Activated naive CD8-positive, alpha-beta T cell treated with anti-CD3 and anti-CD28 coated beads, Interleukin-2, amount 10 ng/mL, durations not matched to agents 7 days and 5 days (primary cell): ENCODE measurements around the gene ARHGAP22. TPM values are rescaled to one million over a fixed set of nuclear protein-coding genes. Genes with fewer than 3 reads are reported as not detected.

ENCODE experiments used
- ATAC-seq: fragments of 150-1000 bp; cut with Tn5 transposase; one replicate; pipeline ENCODE4 v1.10.0; 2021; ENCODE audit warnings: low read depth, moderate library complexity
- POLR2A ChIA-PET: fragments of 350-600 bp; sonication (Branson Sonifier 250); formaldehyde crosslinking; loops from one replicate; lab custom pipeline; 2021; ENCODE audit warnings: antibody characterized with exemption; lab: Charles Lee
- DNase-seq: peaks from one replicate; pipeline ENCODE4 v3.0.0; 2021
- H3K27ac Mint-ChIP-seq: one replicate; pipeline ENCODE4 v1.8.0; 2022; ENCODE audit warnings: mild to moderate bottlenecking, mixed read lengths
- H3K27me3 Mint-ChIP-seq: one replicate; pipeline ENCODE4 v1.8.0; 2022; ENCODE audit warnings: mild to moderate bottlenecking, moderate library complexity, mixed read lengths
- H3K36me3 Mint-ChIP-seq: one replicate; pipeline ENCODE4 v1.8.0; 2021; ENCODE audit warnings: mild to moderate bottlenecking, mixed read lengths
- H3K4me1 Mint-ChIP-seq: one replicate; pipeline ENCODE4 v1.8.0; 2021; ENCODE audit warnings: mixed read lengths
- H3K4me3 Mint-ChIP-seq: one replicate; pipeline ENCODE4 v1.8.0; 2022; ENCODE audit warnings: mild to moderate bottlenecking, moderate library complexity, mixed read lengths
- H3K9me3 Mint-ChIP-seq: one replicate; pipeline ENCODE4 v1.8.0; 2021; ENCODE audit warnings: mixed read lengths
- total RNA-seq, 2 experiments: library from RNA; stranded (reverse); gene quantifications; one replicate each; pipeline ENCODE4 v1.2.3, GENCODE V29; 2021

Gene ARHGAP22
- total RNA-seq, 2 experiments from 2014 or later: 0.26 to 0.30 TPM

DNA sequence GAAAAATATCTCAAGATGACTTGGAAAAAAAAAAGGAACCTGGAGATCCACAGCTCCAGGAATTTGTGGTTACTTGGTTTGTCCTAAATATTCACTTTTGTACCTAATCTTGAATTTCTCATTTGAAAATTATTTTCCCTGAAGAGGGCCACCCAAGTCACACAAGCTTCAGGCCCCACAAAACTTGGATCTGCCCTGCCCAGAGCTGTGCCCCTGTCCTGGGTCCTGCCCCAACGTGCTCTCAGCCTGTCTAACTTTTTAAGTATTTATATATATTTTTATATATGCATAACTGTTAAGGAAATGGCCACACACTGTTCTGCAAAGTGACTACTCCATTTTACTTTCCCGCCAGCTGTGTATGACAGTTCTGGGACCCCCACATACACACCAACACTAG is 123.5 kb downstream of the ARHGAP22 start:
- ATAC-seq (no peak), DNase-seq (no peak)
- Mint-ChIP-seq H3K27me3 (peaks cover 49% of the 10 kb centered on the region), H3K4me1 (no peaks in the 10 kb centered on the region), H3K27ac (no peak overlapping the region), H3K9me3 (no peaks in the 10 kb centered on the region), H3K4me3 (no peak overlapping the region), H3K36me3 (no peaks in the 10 kb centered on the region)
- POLR2A ChIA-PET: no interaction called here

DNA sequence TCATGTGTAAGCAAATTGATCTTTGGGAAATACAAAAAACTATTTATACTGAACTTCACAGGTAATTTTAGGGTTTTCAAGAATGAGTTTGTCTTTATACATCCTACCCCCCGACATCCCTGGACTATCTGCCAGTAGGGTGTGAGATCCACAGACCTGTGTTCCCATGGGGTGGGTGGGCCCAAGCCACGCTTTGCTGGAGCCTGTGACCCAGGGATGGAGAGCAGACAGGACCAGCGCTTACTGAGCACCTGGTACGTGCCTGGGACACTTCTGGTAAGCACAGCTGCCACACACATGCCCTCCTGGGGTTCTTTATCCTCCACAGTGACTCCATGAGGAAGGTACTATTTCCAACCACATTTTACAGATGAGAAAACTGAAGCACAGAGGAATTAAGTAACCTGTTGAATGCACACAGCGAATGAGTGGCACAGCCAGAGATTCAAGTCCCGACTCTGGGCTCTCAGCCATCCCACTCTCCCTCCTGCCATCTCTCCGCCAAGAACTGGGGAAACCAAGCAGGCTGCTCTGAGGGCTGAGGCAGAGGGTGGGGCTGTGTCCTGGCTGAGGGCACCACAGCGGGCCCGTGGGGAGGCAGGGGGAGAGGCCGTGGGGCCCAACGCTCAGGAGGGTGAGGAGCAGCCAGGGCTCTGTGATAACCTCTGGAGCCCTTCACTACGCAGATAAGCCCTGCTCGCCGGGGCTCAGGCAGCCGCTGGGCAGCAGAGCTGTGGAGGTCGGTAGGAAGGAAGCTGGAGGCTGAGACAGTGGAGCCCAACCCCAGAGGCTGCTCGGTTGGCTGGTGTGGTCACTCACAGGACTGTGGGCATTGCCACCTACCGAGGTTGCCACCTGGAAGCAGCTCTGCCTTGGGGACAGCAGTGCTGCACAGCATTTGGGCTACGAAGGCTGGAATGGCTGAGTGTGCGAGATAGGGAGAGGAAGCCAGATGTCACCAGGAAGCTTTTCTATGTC is 124.2 kb downstream of the ARHGAP22 start:
- Mint-ChIP-seq H3K27me3 (peaks cover 50% of the 10 kb centered on the region), H3K36me3 (no peaks in the 10 kb centered on the region), H3K9me3 (no peaks in the 10 kb centered on the region), H3K4me1 (no peaks in the 10 kb centered on the region), H3K27ac (no peak overlapping the region), H3K4me3 (no peak overlapping the region)
- ATAC-seq (no peak), DNase-seq (no peak)
- POLR2A ChIA-PET: no interaction called here

DNA sequence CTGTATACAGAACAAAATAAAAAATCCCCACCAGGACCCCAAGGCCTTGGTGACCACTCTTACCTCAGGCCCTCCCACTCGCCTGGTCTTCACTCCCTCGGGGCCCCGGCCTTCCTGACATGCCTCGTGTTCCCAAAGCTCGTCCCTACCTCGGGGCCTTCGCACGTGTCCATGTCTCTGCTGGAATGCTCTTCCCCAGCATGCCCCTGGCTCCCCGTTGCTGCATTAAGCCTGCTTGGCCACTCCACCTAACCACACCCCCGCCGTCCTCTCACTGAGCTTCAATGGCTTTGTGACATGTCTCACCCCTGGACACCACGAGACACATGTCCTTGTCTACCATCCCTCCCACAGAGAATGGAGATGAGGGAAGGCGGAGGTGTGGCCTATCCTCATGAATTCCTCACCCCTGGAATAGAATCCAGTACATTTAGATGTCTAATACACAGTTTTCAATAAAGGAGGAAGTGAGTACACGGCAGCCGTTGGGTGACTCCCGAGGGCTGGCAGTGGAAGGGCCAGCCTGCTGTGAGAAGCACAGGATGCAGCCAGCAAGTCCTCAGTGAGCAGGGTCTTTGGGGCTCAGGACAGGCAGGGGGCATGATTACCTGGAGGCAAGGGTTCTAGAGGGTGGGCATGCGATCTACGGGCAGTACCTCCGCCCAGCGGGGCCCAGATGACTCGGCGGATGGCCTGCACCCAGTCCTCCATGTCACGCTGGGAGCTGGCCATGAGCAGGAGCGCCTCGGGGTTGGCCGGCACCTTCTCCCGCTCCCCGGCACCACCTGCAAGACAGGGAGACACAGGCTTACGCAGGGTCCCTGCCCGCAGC is 125.7 kb downstream of the ARHGAP22 start:
- H3K9me3 Mint-ChIP-seq: no peaks in the 10 kb centered on the region
- ATAC-seq: no peak
- no peak overlapping the region for H3K4me3 Mint-ChIP-seq
- no peaks in the 10 kb centered on the region for H3K4me1 Mint-ChIP-seq
- POLR2A ChIA-PET: no interaction called here
- no peaks in the 10 kb centered on the region for H3K36me3 Mint-ChIP-seq
- H3K27me3 Mint-ChIP-seq: peaks cover 52% of the 10 kb centered on the region
- DNase-seq: no peak
- no peak overlapping the region for H3K27ac Mint-ChIP-seq

DNA sequence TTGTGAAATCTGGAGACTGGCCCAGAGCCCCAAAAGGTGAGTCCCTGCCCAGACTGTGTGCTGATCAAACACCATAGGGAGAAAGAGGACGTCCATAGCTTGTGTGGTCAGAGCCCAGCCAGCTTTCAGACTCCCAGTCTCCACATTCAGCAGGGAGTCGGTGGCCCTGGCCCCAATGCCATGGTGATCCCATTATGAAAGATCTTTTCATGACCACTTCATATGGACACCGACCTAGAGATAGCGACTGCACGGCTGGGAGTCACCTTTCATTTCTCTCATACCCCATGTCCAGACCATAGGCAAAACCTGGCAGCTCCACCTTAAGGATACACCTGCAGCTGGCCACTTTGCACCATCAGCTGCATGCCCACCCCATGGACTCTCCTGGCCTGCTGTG is 126.4 kb downstream of the ARHGAP22 start:
- H3K36me3 Mint-ChIP-seq: no peaks in the 10 kb centered on the region
- no peak for ATAC-seq
- H3K27me3 Mint-ChIP-seq: peaks cover 52% of the 10 kb centered on the region
- H3K4me3 Mint-ChIP-seq: no peak overlapping the region
- H3K4me1 Mint-ChIP-seq: no peaks in the 10 kb centered on the region
- POLR2A ChIA-PET: no interaction called here
- no peak for DNase-seq
- H3K9me3 Mint-ChIP-seq: no peaks in the 10 kb centered on the region
- no peak overlapping the region for H3K27ac Mint-ChIP-seq

DNA sequence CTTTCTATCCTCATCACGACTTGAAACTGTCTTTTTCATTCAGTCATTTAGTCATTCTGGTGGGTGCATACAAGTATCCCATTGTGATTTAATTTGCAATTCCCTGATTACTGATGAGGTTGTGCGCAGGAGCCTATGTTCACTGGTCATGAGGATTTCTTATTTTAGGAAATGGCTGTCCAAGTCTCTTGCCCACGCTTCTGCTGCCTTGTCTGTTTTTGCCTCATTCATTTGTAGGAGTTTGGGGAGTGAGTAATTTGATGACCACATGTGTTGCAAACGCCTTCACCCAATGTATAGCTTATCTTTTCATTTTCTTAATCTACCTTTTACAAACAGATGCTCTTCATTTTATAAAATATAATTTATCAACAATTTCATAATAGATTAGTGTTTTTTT is 127.3 kb downstream of the ARHGAP22 start:
- DNase-seq (no peak), ATAC-seq (no peak)
- POLR2A ChIA-PET: no interaction called here
- Mint-ChIP-seq H3K4me3 (no peak overlapping the region), H3K9me3 (no peaks in the 10 kb centered on the region), H3K27me3 (peaks cover 50% of the 10 kb centered on the region), H3K36me3 (no peaks in the 10 kb centered on the region), H3K27ac (no peak overlapping the region), H3K4me1 (peaks cover under 1% of the 10 kb centered on the region)

DNA sequence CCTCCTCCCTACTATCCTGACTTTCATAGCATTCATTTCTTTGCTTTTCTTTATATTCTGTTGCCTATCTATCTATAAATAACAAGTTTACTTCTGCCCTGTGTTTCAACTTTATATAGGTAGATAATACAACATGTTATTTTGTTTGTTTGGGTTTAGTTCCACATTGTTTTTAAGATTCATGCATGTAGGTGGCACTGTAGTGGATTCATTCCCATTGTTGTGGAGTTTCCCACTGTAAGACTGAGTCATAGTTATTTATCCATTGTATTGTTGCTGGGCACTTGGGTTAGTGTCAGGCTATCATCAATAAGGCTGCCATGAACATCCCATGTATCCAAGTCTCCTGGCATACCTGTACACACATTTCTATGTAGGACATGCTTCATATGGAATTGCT is 127.7 kb downstream of the ARHGAP22 start:
- no peaks in the 10 kb centered on the region for H3K36me3 Mint-ChIP-seq
- H3K4me3 Mint-ChIP-seq: no peak overlapping the region
- H3K27ac Mint-ChIP-seq: no peak overlapping the region
- no peaks in the 10 kb centered on the region for H3K9me3 Mint-ChIP-seq
- peaks cover 46% of the 10 kb centered on the region for H3K27me3 Mint-ChIP-seq
- peaks cover 2% of the 10 kb centered on the region for H3K4me1 Mint-ChIP-seq
- POLR2A ChIA-PET: no interaction called here
- ATAC-seq: no peak
- DNase-seq: no peak

DNA sequence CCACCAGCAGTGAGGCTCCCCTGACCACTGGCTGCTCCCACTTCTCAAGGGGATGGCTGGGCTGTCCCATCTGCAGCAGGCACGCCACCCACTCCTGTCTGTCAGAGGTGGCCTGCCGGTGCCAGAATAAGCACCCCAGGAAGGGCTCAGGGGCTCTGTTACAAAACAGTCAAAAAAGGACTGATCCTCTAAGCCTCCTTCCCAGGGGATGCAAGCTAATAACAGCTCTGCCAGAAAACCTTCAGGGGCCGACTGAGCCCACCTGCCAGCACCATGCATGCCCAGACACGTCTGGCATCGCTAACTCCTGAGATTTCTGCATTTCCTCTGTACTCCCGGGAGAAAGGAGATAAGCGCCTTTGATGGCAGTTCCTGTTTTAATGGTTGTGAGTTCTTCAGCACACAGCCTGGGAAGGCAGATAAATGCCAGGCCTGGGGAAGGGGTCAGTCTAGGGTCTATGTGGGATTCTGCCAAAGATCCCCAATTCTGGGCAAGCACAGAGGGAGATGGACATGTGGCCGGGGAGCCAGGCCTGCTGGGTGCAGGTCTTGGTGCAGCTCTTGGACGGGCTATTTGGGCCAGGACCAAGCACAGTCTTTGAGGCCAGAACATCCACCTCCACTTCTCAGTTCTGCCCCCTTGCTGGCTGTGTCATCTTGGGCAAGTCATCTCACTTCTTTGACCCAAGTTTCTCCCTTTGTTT is 128.4 kb downstream of the ARHGAP22 start:
- Mint-ChIP-seq H3K36me3 (no peaks in the 10 kb centered on the region), H3K27ac (no peak overlapping the region), H3K4me1 (peaks cover 3% of the 10 kb centered on the region), H3K27me3 (peaks cover 43% of the 10 kb centered on the region), H3K9me3 (no peaks in the 10 kb centered on the region), H3K4me3 (no peak overlapping the region)
- DNase-seq: no peak
- no peak for ATAC-seq
- POLR2A ChIA-PET: no interaction called here

DNA sequence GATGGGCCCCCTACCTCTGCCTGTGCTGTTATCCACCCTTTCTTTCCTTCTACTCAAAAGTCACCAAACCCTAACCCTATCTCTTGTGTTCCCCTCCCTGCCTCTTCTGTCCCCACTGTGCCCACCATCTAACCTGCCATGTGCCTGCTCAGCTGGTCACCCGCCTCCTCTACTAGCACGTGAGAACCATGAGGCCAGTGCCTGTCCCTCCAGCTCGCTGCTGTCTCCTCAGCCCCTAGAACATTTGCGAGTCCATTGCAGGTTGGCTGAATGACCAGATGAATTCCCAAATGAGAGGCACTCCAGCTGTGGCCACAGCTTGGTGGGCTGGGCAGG is 129.0 kb downstream of the ARHGAP22 start:
- ATAC-seq (no peak), DNase-seq (no peak)
- peaks cover 4% of the 10 kb centered on the region for H3K4me1 Mint-ChIP-seq
- POLR2A ChIA-PET: no interaction called here
- no peaks in the 10 kb centered on the region for H3K9me3 Mint-ChIP-seq
- no peaks in the 10 kb centered on the region for H3K36me3 Mint-ChIP-seq
- H3K27ac Mint-ChIP-seq: no peak overlapping the region
- H3K27me3 Mint-ChIP-seq: peaks cover 43% of the 10 kb centered on the region
- H3K4me3 Mint-ChIP-seq: no peak overlapping the region

DNA sequence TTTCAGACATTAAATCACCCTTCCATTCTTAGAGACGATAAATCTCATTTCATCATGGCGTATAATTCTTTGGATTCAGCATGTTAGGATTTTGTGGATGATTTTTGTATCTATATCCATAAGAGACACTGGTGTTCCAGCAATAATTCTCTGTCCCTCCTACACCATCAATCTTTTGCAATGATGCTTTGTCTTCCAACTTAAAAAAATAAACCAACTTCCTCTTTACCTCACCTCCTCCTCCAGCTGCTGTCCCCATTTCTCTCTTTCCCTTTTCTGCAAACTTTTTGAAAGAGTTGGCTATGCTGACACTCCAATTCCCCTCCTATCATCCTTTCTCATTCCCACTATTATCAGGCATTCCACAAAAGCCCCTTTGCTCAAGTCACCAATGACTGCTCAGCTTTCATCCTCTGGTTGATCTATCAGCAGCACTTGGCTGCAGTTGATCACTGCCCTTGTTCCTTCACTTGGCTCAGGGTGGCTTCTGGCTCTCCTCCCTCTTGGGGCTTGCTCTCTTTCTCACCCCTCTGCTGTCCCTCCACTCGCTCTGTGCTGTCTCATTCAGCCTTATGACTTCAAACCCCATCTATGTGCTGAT is 130.0 kb downstream of the ARHGAP22 start:
- ATAC-seq (no peak), DNase-seq (no peak)
- Mint-ChIP-seq H3K4me1 (peaks cover 6% of the 10 kb centered on the region), H3K36me3 (no peaks in the 10 kb centered on the region), H3K27ac (no peak overlapping the region), H3K9me3 (no peaks in the 10 kb centered on the region), H3K4me3 (no peak overlapping the region), H3K27me3 (peaks cover 38% of the 10 kb centered on the region)
- POLR2A ChIA-PET: no interaction called here

DNA sequence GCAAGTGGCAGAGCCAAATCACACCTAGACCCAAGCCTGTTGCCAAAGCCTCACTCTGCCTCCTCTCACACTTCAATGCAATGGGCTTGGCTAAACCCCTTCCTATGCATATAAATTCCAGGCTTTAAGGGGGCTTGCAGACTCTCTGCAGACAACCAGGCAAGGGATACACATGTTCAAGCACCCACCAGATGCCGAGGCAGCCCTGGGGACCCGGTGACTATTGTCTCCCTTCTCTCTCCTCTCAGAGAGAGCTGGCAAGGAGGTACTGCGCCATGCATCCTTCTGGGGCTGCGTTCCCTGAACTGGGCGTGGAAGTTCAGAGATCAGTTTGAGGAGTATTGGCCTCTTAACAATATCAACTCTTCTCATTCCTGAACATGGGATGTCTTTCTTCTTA is 131.2 kb downstream of the ARHGAP22 start:
- ATAC-seq: no peak
- peaks cover 12% of the 10 kb centered on the region for H3K4me1 Mint-ChIP-seq
- H3K27ac Mint-ChIP-seq: no peak overlapping the region
- H3K9me3 Mint-ChIP-seq: no peaks in the 10 kb centered on the region
- no peak overlapping the region for H3K4me3 Mint-ChIP-seq
- H3K36me3 Mint-ChIP-seq: no peaks in the 10 kb centered on the region
- no peak for DNase-seq
- H3K27me3 Mint-ChIP-seq: peaks cover 38% of the 10 kb centered on the region
- POLR2A ChIA-PET: no interaction called here

DNA sequence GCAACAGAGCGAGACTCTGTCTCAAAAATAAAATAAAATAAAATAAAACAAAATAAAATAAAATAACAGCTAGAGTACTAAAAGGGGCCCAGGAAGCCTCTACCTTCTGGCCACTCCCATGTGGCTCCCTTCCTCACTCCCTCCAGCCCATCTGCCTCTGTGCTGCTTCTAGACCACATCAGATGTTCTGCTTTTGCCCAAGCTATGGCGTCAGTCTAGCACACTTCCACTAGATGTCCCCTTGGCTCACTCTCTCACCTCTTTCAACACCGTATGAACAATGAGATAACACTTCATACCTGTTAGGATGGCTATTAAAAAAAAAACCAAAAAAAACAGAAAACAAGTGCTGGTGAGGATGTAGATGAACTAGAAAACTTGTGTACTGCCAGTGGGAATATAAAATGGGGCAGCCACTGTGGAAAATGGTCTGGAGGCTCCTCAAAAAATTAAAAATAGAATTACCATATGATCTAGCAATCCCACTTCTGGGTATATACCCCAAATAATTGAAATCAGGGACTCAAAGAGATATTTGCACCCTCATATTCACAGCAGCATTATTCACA is 132.3 kb downstream of the ARHGAP22 start:
- POLR2A ChIA-PET: no interaction called here
- Mint-ChIP-seq H3K4me1 (peaks cover 21% of the 10 kb centered on the region), H3K27me3 (peaks cover 36% of the 10 kb centered on the region), H3K36me3 (no peaks in the 10 kb centered on the region), H3K4me3 (no peak overlapping the region), H3K9me3 (no peaks in the 10 kb centered on the region), H3K27ac (no peak overlapping the region)
- DNase-seq (no peak), ATAC-seq (no peak)

DNA sequence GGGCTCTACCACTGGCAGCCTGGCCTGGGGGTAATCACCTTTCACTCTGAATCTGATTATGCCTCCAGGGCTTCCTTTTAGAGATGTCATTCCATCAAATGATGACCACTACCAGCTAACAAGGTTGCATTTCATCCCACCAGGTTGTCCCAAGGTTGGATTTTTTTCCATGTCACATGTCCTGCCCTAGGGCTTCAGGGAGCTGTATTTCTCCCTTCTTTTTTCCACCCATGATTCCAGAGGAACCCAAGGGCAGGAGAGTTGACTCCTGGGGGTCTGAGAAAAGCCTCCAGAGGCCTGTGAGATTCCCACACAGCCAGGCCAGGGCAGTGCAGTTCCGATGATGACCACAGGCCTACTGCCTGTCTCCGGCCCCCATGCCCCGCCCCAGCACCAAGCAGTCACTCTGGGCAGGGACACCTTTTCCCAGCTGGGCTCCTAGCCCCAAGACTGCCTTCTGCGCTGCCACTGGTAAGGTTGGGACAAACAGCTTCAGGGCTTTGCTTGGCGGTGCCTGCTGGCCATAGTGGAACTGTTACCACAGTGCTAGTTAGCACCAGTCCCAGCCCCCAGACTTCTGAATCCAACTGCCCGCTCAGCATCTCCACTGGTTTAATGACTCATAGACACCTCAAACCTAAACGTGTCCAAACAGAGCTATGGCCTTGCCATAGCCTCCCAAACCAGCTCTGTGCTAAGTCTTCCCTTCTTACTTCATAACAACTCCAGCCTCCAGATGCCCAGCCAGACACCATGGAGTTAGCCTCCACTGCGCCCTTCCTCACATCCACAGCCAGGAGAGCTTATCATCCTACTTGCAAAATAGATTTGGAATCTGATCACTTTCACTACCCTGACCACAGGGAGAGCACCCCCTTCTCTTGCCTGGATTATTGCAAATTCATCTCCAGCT is 133.7 kb downstream of the ARHGAP22 start:
- no peaks in the 10 kb centered on the region for H3K36me3 Mint-ChIP-seq
- H3K9me3 Mint-ChIP-seq: no peaks in the 10 kb centered on the region

More for the DNA sequence above, 133.7 kb downstream of the ARHGAP22 start:
- POLR2A ChIA-PET: no interaction called here
- Mint-ChIP-seq H3K27ac (peak overlapping the region; percentile 35), H3K4me1 (peaks cover 24% of the 10 kb centered on the region), H3K4me3 (no peak overlapping the region), H3K27me3 (peaks cover 27% of the 10 kb centered on the region)
- DNase-seq (peak; percentile 4), ATAC-seq (no peak)
